Stimulated activated CD4-positive, alpha-beta T cell treated with anti-CD3 and anti-CD28 coated beads, Interleukin-15, amount 100 ng/mL, for 24 hours (primary cell): ENCODE data around the gene NBEA.

Experiments
- DNase-seq: peaks from one replicate; pipeline ENCODE4 v3.0.0-alpha.2; 2020

The NBEA gene

DNA sequence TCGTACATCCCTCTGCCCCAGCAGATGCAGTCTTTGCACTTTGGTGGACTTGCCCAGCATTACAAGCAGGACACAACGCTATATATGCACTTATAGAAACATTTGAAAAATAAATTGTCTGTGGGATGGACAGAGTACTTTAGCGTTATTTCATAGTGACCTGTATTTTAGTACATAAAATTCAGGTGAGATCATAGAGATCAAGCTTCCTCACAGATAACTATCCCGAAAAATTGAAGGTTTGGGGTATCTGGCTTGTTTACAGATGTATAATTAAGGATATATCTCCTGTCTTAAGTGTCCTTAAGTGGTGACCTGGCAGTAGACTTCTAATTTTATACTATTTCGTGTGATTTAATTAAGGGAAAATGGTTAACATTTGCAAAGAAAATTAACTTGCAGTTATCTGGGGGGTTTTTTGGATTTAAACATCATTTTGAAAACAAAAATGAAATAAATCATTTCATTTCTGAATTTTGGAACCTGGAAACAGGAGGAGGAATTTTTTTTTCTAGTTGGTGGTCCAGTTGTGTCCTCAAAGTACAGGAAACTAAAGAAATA is 535.4 kb downstream of the NBEA start:
- DNase-seq = no peak

GRCh38 chr13:35478271-35479037 is 536.4 kb downstream of the NBEA start:
- no peak for DNase-seq

DNA sequence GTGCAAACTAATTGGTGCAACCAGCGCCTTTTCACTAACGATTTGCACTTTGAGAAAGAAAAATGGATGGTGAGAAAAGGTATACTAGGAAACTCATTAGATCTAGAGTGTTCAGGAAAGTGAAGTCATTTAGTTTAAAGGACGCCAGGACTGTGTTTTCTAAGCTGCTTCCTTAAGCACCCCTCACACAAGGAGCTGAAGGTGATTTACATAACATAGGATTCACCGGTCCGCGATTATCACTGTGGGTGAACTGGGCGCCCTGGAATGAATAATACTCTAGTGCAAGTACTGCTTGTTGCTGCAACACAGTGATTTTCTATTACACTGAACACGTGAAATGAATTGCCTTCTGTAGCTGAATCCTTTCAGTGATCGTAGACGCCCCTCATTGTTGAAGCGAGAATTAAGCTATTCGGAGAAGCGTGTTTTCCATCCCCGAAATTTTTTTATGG is 537.0 kb downstream of the NBEA start:
- no peak for DNase-seq

- no peak for DNase-seq
Observed at GRCh38 chr13:35479706-35480105, 537.6 kb downstream of the NBEA start.

GRCh38 chr13:35480346-35480745 is 538.3 kb downstream of the NBEA start:
- no peak for DNase-seq

DNA sequence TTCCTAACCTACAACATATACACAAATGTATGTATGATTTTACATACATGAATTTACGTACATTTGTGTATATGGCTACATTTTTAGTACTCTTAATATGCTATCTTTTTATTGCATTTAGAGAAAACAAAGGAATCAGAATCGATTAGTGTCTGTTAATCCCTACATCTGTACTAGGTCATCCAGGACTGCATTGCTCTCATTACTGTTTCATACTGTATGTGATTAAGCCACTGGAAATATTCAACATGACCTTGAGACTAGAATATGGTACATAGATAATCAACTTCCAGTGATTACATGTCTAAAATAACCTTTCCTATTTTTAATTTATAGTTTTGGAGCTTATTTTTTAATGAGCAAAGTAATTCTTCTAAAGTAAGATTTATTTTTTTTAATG is 539.7 kb downstream of the NBEA start:
- no peak for DNase-seq

- no peak for DNase-seq
Observed at GRCh38 chr13:35482527-35482926, 540.5 kb downstream of the NBEA start.

GRCh38 chr13:35483761-35484160 is 541.7 kb downstream of the NBEA start:
- no peak for DNase-seq

GRCh38 chr13:35484384-35484783 is 542.3 kb downstream of the NBEA start:
- no peak for DNase-seq

DNA sequence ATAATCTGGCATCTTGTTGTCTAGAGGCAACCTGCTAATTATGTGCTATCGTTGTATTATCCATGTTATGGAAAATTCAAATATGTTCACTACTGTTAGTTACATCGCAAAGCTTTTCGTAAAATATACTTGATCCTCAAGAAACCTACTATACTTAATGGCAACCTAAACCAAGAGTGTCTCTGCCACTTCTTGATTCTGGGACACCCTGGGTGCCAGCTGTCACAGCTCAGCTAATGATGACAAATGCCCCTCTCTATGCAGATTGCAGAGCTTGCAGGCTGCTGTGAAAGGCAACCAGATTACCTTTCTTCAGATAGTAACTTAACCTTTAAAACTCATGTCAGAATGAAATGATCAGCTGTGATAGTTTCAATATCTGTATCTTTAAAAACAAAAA is 543.4 kb downstream of the NBEA start:
- no peak for DNase-seq

DNA sequence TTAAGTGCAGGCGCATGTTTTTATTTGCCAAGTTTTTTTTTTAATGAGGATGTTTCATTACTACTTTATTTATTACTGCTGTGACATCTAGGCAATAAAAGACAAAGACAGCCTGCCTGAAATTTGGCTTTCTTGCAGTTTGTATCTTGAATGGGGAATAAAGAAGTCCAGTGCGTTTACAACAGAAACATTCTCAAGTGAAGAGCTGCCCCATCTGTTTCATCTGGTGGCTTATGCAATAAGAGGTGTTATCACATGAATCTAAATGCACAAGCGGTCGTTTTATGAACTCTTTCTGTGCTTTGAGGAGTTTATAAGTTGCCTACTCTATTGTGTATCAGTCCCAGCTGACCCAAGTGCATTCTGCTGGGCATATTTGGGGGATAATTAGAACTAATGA is 547.0 kb downstream of the NBEA start:
- DNase-seq = no peak

GRCh38 chr13:35496006-35496405 is 553.9 kb downstream of the NBEA start:
- DNase-seq = no peak

GRCh38 chr13:35496761-35497386 is 554.8 kb downstream of the NBEA start:
- DNase-seq = no peak

GRCh38 chr13:35498231-35498630 is 556.2 kb downstream of the NBEA start:
- DNase-seq = no peak

GRCh38 chr13:35499196-35499662 is 557.2 kb downstream of the NBEA start:
- no peak for DNase-seq

- DNase-seq = no peak
Observed at GRCh38 chr13:35499676-35500075, 557.6 kb downstream of the NBEA start.

DNA sequence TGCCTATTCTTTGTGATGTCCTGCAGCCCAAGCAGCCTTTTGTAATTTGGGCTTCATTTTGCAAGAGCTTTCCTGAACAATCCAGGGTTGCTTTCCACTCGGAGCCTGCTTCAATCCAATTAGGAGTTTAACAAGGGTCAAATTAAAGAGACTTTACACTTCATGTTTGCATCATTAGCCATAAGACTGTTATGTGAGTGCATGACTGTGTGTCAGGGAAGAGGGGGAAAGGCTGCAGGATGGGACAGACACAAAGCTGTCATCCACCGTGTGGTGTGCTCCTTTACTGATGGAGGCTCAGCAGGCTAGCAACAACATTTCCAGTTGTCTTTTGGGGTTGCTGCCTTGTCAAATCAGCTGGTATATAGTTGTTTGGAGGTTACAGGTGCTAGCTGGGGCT is 558.1 kb downstream of the NBEA start:
- no peak for DNase-seq

- no peak for DNase-seq
Observed at GRCh38 chr13:35501661-35502235, 559.7 kb downstream of the NBEA start.

- no peak for DNase-seq
Observed at GRCh38 chr13:35502456-35502855, 560.4 kb downstream of the NBEA start.

DNA sequence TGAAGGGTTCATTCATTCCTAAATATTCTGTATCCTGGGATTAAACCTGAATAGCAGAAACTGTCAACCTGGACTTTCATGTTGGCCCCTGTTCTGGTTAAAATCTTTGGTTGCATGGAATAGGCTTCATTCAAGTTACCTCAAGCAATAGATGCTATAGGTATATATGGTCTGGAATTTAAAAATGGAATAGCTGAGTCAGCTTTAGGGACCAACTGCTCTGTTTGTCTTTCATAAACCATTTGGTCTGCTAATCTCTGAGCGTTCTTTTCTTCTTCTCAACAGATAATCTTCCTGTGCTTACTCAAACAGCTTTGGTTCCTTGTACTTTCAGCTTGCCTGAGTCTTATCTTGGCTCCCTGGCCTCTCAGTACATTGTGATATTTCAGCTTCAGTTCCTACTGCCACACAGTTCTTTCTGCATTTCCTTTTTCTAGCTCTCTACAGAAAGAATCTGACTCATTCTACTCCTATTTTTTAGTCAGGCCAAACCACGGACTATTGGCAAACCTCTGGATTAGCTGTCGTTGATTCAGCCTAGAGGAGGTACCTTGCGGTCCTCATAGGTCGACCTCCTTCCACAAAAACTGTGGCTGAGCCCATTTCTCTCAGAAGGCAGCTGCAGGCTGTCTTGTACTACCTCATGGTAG is 570.3 kb downstream of the NBEA start:
- DNase-seq = no peak

DNA sequence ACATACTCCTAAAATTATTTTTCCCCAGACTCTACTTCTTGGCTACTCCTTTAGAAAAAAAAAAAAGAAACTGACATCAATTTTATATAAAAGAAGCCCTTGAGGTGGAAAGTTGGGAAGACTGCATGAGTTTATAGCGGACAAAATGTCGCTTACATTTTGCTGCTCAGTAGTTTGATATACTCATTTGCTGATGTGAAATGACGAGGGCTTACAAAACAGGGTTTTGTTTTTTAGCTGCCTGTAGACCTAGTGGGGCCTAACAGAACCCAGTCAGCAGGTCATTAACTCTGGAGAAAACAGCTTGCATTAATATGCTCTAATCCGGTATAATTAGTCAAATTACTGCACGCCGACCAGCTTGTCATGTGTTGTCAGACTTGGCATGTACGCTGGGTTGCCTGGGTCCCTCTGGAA is 572.0 kb downstream of the NBEA start:
- DNase-seq = no peak

DNA sequence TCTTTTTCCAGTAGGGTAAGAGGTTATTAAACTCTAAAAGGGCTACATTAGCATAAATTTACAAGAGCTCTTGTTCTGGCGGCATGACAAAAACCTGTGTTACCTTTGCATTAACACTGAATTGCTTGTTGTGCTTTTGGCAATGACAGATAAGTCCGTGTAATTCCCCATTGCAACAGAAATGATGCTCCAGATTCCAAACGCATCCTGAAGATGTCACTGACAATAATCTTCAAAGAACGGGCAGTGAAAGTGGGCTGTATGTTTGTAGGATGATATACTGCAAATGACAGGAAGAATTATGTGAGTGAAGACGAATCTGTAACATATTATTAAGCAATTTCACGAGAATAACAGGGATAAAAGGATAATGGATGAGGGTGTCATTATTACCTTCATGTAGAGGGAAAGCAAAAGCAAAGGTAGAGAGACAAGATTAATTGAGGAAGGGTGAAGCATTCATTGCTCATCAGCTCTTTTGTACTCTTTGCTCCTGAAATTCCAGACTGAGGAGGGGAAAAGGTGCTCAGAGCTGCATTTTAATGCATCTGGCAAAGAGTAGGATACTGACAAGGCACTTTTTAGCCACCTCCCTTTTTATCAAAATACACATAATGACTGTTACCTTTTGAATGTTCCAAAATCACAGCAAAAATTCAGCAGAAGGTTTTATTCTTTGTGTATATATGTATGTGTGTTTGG is 572.9 kb downstream of the NBEA start:
- DNase-seq = no peak
